ENCODE measurements around the gene CELF2. TPM values are rescaled to one million over a fixed set of nuclear protein-coding genes. Genes with fewer than 3 reads are reported as not detected.

Gene CELF2
- polyA plus RNA-seq, 1 donor from 2014 or later, result 55.5 TPM

GRCh38 chr10:11245981-11246590 is 228.4 kb downstream of the CELF2 start:
- Histone ChIP-seq H3K79me2 (replicated peaks; ENCODE audit: insufficient read depth, low read length) (peaks cover 11% of the 10 kb centered on the region), H3K4me2 (ENCODE audit: low read length) (no peak overlapping the region), H3K9me2 (ENCODE audit: insufficient read depth, low read length) (no peaks in the 10 kb centered on the region), H3K27ac (ENCODE audit: low read length) (no peak overlapping the region), H3K4me3 (ENCODE audit: low read length) (no peak overlapping the region), H2AFZ (ENCODE audit: low read depth, low read length) (no peak overlapping the region), H3F3A (ENCODE audit: insufficient read depth, low read length, poor library complexity, severe bottlenecking) (no peaks in the 10 kb centered on the region), H4K20me1 (ENCODE audit: insufficient read depth) (no peaks in the 10 kb centered on the region), H3K9ac (ENCODE audit: low read length) (no peak overlapping the region), H3K27me3 (ENCODE audit: insufficient read depth, low read depth, low read length) (no peaks in the 10 kb centered on the region), H3K9me3 (ENCODE audit: low read length) (no peaks in the 10 kb centered on the region), H3K36me3 (ENCODE audit: insufficient read depth, low read length) (no peaks in the 10 kb centered on the region)
- TF ChIP-seq REST (IDR thresholded peaks at IDR 0.05; ENCODE audit: borderline replicate concordance), result no peak
- no peak for TF ChIP-seq POLR2AphosphoS5 (IDR thresholded peaks at IDR 0.05)
- TF ChIP-seq EP300 (conservative IDR thresholded peaks at IDR 0.05; ENCODE audit: poor library complexity, severe bottlenecking), result no peak
- TF ChIP-seq CTCF (IDR thresholded peaks at IDR 0.05; ENCODE audit: poor library complexity, severe bottlenecking), result no peak
- TF ChIP-seq EZH2 (IDR thresholded peaks at IDR 0.05; ENCODE audit: borderline replicate concordance, insufficient read depth, low read length, poor library complexity, severe bottlenecking), result no peak
- no peak for TF ChIP-seq RAD21 (conservative IDR thresholded peaks at IDR 0.05)
- no peak for TF ChIP-seq SMC3 (conservative IDR thresholded peaks at IDR 0.05; ENCODE audit: poor library complexity)
- TF ChIP-seq TAF1 (IDR thresholded peaks at IDR 0.05; ENCODE audit: low read depth), result no peak
- no peak for TF ChIP-seq MXI1 (conservative IDR thresholded peaks at IDR 0.05; ENCODE audit: poor library complexity, severe bottlenecking)

GRCh38 chr10:11246752-11247467 is 229.2 kb downstream of the CELF2 start:
- H3K4me3 ChIP-seq (ENCODE audit: low read length), result no peak overlapping the region
- no peaks in the 10 kb centered on the region for H3K9me3 ChIP-seq (ENCODE audit: low read length)
- no peaks in the 10 kb centered on the region for H4K20me1 ChIP-seq (ENCODE audit: insufficient read depth)
- no peak overlapping the region for H3K4me2 ChIP-seq (ENCODE audit: low read length)
- peaks cover 9% of the 10 kb centered on the region for H3K79me2 ChIP-seq (replicated peaks; ENCODE audit: insufficient read depth, low read length)
- no peaks in the 10 kb centered on the region for H3K9me2 ChIP-seq (ENCODE audit: insufficient read depth, low read length)
- H3K9ac ChIP-seq (ENCODE audit: low read length), result no peak overlapping the region
- H3K27ac ChIP-seq (ENCODE audit: low read length), result no peak overlapping the region
- H3F3A ChIP-seq (ENCODE audit: insufficient read depth, low read length, poor library complexity, severe bottlenecking), result no peaks in the 10 kb centered on the region
- H3K36me3 ChIP-seq (ENCODE audit: insufficient read depth, low read length), result no peaks in the 10 kb centered on the region
- H2AFZ ChIP-seq (ENCODE audit: low read depth, low read length), result no peak overlapping the region
- TF ChIP-seq REST (IDR thresholded peaks at IDR 0.05; ENCODE audit: borderline replicate concordance) (no peak), MXI1 (conservative IDR thresholded peaks at IDR 0.05; ENCODE audit: poor library complexity, severe bottlenecking) (no peak), EZH2 (IDR thresholded peaks at IDR 0.05; ENCODE audit: borderline replicate concordance, insufficient read depth, low read length, poor library complexity, severe bottlenecking) (no peak), TAF1 (IDR thresholded peaks at IDR 0.05; ENCODE audit: low read depth) (no peak), CTCF (IDR thresholded peaks at IDR 0.05; ENCODE audit: poor library complexity, severe bottlenecking) (no peak), EP300 (conservative IDR thresholded peaks at IDR 0.05; ENCODE audit: poor library complexity, severe bottlenecking) (no peak), POLR2AphosphoS5 (IDR thresholded peaks at IDR 0.05) (no peak), SMC3 (conservative IDR thresholded peaks at IDR 0.05; ENCODE audit: poor library complexity) (no peak), RAD21 (conservative IDR thresholded peaks at IDR 0.05) (no peak)
- no peaks in the 10 kb centered on the region for H3K27me3 ChIP-seq (ENCODE audit: insufficient read depth, low read depth, low read length)
